Type B pancreatic cell (in vitro differentiated cells): ENCODE data around the gene CACNA2D1. TPM values are rescaled to one million over a fixed set of nuclear protein-coding genes. Genes with fewer than 3 reads are reported as not detected.

Experiments used
- DNase-seq: peaks from one replicate; pipeline ENCODE4 v3.0.0; 2021; ENCODE audit warnings: mixed read lengths; ENCODE audit not compliant: unreplicated experiment; ENCODE audit errors: extremely low spot score
- H3K27ac Mint-ChIP-seq: 2 replicates; pipeline ENCODE4 v1.8.0; 2021; ENCODE audit warnings: mild to moderate bottlenecking, mixed read lengths
- H3K27me3 Mint-ChIP-seq: 2 replicates; pipeline ENCODE4 v1.8.0; 2021; ENCODE audit warnings: mixed read lengths
- H3K36me3 Mint-ChIP-seq: 2 replicates; pipeline ENCODE4 v1.8.0; 2021; ENCODE audit warnings: mixed read lengths
- H3K4me1 Mint-ChIP-seq: one replicate; pipeline ENCODE4 v1.8.0; 2021; ENCODE audit warnings: mixed read lengths; ENCODE audit not compliant: unreplicated experiment
- H3K4me3 Mint-ChIP-seq: 2 replicates; pipeline ENCODE4 v1.8.0; 2021; ENCODE audit warnings: mild to moderate bottlenecking, mixed read lengths
- H3K9me3 Mint-ChIP-seq: 2 replicates; pipeline ENCODE4 v1.8.0; 2021; ENCODE audit warnings: mixed read lengths
- total RNA-seq: library from RNA; stranded (reverse); gene quantifications from 2 replicates; pipeline ENCODE4 v1.2.1, GENCODE V29; 2021; ENCODE audit warnings: low replicate concordance
- TF ChIP-seq, protein P1 (sequence below): fragments of 200-600 bp; sonication (generic); conservative IDR thresholded peaks from 2 replicates; pipeline ENCODE4 v1.5.0; 2021; ENCODE audit warnings: antibody characterized with exemption, mild to moderate bottlenecking

CACNA2D1 gene
- total RNA-seq, 1 donor from 2014 or later = 21.5 TPM

DNA sequence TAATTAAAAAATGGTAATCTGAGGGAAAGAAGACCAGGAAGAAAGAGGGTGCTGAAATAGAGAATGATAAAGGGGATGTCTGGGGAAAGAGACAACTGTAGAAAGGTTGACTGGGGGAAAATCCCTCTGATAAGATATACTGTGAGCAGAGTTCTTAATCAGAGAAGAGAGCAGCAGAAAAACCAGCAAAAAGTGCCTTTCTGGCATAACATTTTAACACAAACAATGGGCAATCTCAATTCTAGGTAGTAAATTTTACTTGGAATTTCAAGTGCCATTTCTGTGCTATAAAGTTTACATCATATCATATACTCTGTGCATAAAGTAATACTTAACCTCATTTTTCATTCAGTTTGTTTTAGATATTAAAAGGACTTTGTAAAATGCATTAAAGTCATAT, 421.9 kb downstream of the CACNA2D1 start:
- Mint-ChIP-seq H3K36me3 (no peaks in the 10 kb centered on the region), H3K27me3 (no peaks in the 10 kb centered on the region), H3K27ac (no peak overlapping the region), H3K9me3 (no peaks in the 10 kb centered on the region), H3K4me3 (no peak overlapping the region), H3K4me1 (peaks cover 4% of the 10 kb centered on the region)
- TF ChIP-seq, protein P1, sequence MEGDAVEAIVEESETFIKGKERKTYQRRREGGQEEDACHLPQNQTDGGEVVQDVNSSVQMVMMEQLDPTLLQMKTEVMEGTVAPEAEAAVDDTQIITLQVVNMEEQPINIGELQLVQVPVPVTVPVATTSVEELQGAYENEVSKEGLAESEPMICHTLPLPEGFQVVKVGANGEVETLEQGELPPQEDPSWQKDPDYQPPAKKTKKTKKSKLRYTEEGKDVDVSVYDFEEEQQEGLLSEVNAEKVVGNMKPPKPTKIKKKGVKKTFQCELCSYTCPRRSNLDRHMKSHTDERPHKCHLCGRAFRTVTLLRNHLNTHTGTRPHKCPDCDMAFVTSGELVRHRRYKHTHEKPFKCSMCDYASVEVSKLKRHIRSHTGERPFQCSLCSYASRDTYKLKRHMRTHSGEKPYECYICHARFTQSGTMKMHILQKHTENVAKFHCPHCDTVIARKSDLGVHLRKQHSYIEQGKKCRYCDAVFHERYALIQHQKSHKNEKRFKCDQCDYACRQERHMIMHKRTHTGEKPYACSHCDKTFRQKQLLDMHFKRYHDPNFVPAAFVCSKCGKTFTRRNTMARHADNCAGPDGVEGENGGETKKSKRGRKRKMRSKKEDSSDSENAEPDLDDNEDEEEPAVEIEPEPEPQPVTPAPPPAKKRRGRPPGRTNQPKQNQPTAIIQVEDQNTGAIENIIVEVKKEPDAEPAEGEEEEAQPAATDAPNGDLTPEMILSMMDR = no peak
- DNase-seq = no peak

DNA sequence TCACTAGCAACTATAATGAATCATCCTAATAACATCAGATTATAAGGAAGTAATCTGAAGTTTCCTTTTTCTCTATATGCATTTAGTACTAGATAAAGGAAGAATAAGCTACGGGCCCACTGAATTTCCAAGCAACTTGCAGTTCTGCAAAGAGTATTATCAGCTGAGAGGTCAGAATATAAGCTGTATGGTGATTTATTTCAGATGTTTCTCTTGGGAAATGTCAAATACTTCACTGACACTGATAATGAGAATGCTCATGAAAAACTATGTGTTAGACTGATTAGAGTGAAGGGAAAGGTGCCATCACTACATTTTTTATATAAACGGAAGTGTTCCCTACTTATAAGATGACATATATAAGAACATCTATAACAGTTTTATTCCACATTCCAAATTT, 422.5 kb downstream of the CACNA2D1 start:
- DNase-seq = no peak
- Mint-ChIP-seq H3K27me3 (no peaks in the 10 kb centered on the region), H3K4me1 (peaks cover 5% of the 10 kb centered on the region), H3K9me3 (no peaks in the 10 kb centered on the region), H3K36me3 (no peaks in the 10 kb centered on the region), H3K4me3 (no peak overlapping the region), H3K27ac (no peak overlapping the region)
- TF ChIP-seq, protein P1 = no peak

DNA sequence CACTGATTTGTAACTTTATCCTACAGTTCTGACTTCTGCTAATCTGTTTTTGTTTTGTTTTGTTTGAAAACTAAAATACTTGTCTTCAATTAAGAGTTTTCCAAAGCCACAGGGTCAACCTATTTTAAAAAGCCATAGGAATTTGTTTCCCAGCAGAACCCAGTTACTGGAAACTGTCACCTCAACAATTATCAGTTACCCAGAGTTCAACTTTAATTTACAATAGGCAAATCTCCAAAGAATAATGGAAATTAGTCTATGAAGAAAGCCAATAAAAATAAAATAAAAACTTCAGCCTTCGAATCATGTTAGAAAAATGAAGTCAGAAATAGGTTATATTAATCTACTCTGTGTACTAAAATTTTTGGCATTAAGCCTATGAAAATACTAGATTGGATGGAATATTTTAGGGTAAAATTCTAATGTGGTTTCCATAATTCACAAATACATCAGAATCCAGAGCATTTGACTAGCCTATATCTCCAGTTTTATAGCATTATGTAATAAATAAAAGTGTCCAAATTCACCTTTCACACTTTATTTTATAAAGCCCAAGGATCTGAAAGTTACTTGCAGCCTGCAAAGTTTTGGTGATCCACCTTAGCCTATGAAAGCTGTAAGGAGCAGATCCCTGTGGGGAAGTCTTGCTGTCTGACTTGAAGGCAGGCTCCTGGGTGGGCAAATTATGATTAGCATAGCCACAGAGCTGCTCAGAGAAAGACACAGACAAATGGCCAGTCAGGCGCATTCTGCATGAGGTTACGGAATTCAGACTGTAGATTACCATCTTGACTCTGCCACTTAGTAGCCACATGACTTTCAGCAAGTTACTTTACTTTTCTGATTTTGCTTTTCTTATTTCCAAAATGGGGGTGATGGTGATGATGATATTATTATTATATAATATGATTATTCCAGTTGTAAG, 423.8 kb downstream of the CACNA2D1 start:
- TF ChIP-seq, protein P1 = no peak
- no peaks in the 10 kb centered on the region for H3K27me3 Mint-ChIP-seq
- H3K4me3 Mint-ChIP-seq = no peak overlapping the region
- H3K4me1 Mint-ChIP-seq = peaks cover 12% of the 10 kb centered on the region
- H3K36me3 Mint-ChIP-seq = no peaks in the 10 kb centered on the region
- no peaks in the 10 kb centered on the region for H3K9me3 Mint-ChIP-seq
- no peak for DNase-seq
- H3K27ac Mint-ChIP-seq = no peak overlapping the region

DNA sequence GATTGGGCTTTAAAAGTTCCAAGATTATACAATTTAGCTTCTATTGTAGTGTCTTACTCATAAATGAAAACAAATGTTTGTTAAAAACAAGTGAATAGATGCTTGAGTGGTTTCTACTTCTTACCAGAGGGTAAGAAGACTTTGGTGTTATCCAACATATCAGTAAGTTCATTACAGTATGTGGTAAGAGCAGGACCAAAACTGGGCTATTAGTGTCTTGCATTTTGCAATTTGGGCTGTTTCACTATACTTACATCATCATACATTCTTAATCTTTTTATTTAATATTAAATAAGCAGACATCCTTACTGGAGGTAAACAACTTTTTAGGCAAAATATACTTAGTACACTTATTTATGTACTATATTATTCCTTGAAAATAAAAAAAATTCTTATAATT, 425.4 kb downstream of the CACNA2D1 start:
- Mint-ChIP-seq H3K9me3 (no peaks in the 10 kb centered on the region), H3K4me1 (peaks cover 12% of the 10 kb centered on the region), H3K4me3 (no peak overlapping the region), H3K27me3 (no peaks in the 10 kb centered on the region), H3K27ac (no peak overlapping the region), H3K36me3 (no peaks in the 10 kb centered on the region)
- no peak for DNase-seq
- TF ChIP-seq, protein P1 = no peak

DNA sequence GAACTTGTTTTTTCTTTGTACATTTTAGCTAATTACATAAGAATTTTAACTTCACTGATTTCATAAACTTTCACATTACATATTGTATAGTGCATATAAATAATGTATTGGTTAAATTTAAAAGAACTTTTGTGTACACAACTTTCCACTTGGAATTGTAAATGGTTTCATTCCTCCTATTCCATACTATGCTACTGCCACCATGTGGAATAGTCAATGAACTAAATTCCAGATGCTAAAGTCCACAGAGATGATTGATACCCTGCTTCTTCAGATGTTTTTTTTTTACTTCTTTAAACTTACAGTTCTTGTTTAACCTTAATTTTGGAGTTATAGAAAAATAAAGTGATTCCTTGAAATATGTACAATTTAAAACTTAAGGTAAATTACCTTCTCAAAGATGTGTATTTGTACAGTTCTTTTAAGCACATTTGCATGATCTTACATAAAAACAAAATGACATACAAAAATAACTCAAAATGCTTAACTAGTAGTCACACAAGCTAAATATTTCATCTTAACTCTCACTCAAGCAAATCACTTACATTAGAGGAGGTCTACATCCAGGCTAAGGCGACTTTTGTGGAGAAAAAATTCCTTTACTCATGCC, 426.1 kb downstream of the CACNA2D1 start:
- no peaks in the 10 kb centered on the region for H3K27me3 Mint-ChIP-seq
- no peaks in the 10 kb centered on the region for H3K36me3 Mint-ChIP-seq
- peaks cover 12% of the 10 kb centered on the region for H3K4me1 Mint-ChIP-seq
- H3K9me3 Mint-ChIP-seq = no peaks in the 10 kb centered on the region
- H3K4me3 Mint-ChIP-seq = no peak overlapping the region
- no peak for DNase-seq
- TF ChIP-seq, protein P1 = peak; percentile 81
- no peak overlapping the region for H3K27ac Mint-ChIP-seq
